Dermis blood vessel endothelial cell (primary cell): Measurements from ENCODE around the gene AGO4. TPM values are rescaled to one million over a fixed set of nuclear protein-coding genes. Genes with fewer than 3 reads are reported as not detected.
"Not testable (repeated sequence)": the region's sequence is repeated elsewhere in the genome, so short reads cannot be mapped to it uniquely, and the experiment has no call there.

Experiments
- DNase-seq: peaks from one replicate; pipeline ENCODE4 v3.0.0; 2010
- total RNA-seq: library from RNA; depleted of rRNA; stranded (reverse); fragments of >200 nt; gene quantifications from 2 replicates; pipeline ENCODE4 v1.2.3, GENCODE V29; 2014

The AGO4 gene
- total RNA-seq, 1 donor from 2014 or later = 29.3 TPM

DNA sequence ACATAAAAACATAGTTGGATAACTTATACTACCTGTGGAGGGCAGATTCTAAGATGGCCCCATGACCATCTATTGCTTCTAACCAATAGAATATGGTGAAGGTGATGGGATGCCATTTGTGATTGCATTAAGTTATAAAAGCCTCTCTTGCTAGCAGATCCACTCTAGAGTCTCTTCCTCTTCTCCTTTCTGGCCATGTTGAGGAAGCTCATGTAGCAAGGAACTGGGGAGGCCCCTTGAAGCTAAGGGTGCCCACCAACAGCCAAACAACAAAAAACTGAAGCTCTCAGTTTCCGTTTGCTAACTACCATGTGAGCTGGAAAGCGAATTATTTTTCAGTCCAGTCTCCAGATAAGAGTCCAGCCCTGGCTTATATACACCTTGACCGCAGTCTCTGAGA is 59.2 kb downstream of the AGO4 start:
- no peak for DNase-seq

DNA sequence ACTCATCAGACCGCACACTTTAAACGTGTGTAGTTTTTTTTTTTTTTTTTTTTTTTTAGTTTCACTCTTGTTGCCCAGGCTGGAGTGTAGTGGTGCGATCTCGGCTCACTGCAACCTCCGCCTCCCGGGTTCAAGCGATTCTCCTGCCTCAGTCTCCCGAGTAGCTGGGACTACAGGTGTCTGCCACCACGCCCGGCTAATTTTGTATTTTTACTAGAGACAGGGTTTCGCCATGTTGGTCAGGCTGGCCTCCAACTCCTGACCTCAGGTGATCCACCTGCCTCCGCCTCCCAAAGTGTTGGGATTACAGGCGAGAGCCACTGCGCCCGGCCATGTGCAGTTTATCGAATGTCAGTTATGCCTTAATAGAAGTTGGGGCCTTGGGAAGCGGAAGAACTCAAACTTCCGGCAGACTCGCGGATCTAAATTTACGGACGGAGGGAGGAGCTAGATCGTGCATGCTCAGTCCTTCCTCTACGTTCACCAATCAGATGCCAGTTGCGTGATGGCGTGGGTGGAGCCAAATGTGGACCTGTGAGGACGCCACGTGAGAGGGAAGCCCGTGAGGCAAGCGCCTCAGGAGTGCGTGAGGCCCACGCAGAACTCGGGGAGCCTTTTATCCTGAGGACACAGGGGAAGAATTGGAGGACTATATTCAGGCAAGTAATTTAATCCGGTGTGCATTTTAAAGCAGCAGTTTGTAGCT is 61.6 kb downstream of the AGO4 start:
- DNase-seq = not testable (repeated sequence)

- no peak for DNase-seq
Observed at GRCh38 chr1:35870651-35871309, 63.0 kb downstream of the AGO4 start.

GRCh38 chr1:35873243-35873750 is 65.5 kb downstream of the AGO4 start:
- DNase-seq = no peak

DNA sequence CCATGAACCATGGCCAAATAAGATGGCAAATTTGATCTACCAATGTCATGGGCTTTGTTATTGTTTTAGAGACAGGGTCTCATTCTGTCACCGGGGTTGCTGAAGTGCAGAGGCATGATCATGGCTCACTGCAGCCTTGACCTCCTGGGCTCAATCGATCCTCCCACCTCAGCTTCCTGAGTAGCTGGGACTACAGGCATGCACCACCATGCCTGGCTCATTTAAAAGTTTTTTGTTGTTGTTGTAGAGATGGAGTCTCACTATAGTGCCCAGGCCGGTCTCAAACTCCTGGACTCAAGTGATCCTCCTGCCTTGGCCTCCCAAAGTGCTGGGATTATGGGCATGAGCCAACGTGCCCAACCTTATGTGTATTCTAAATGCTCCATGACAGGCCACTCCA is 66.3 kb downstream of the AGO4 start:
- DNase-seq = not testable (repeated sequence)

DNA sequence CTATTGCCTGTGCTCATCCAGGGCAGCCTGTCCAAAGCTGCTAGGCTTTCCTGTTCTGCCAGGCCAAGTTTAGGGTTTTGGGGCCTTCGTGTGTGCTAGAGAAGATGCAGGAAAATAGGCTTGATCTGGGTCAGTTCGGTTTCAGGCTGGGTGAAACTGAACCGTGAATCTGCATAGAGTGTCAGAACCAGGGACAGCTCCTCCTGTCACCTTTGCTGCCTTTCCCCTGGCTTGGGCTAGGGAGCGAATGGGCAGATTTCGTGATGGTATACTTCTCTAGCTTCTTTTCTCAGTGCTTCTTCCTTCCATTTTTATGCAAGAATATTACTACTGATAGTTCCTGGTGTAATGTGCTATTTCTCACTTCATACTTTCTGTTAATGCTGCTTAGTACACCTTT is 69.2 kb downstream of the AGO4 start:
- peak; percentile 45 for DNase-seq

DNA sequence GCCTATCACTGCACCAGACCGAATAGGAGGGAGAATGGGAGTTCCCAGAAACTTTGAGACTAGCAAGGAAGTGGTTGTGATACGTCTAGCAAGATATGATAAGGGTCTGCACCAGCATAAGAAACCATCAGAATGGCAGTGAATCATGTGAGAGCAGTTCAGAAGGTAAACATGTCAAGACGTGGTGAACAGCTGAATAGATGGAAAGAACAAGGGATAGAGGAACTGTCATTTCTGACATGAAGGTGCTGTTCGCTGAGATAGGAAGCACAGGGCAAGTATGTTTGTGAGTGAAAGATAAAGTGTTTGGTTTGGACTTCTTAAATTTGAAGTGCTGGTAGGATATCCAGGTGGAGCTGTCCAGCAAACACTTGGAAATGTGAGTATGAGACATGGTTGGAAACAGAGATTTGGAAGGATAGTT is 74.0 kb downstream of the AGO4 start:
- DNase-seq = no peak

DNA sequence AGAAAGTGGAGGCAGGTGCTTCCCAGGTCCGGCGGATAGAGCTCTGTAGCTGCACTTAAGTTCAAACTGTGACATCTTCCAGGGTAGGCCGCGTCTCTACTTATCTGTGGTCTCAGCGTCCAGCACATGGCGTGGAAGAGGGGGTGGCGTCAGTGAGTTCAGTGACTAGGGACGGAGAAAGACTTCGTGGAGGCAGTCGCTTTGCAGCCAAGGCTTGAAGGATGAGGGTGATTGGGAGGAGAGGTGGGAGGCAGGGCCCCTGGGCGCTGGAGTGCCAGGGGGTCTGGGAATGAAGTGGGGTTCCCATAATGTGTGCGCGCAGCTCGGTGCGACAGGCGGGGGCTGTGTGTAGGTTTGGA is 74.7 kb downstream of the AGO4 start:
- no peak for DNase-seq

DNA sequence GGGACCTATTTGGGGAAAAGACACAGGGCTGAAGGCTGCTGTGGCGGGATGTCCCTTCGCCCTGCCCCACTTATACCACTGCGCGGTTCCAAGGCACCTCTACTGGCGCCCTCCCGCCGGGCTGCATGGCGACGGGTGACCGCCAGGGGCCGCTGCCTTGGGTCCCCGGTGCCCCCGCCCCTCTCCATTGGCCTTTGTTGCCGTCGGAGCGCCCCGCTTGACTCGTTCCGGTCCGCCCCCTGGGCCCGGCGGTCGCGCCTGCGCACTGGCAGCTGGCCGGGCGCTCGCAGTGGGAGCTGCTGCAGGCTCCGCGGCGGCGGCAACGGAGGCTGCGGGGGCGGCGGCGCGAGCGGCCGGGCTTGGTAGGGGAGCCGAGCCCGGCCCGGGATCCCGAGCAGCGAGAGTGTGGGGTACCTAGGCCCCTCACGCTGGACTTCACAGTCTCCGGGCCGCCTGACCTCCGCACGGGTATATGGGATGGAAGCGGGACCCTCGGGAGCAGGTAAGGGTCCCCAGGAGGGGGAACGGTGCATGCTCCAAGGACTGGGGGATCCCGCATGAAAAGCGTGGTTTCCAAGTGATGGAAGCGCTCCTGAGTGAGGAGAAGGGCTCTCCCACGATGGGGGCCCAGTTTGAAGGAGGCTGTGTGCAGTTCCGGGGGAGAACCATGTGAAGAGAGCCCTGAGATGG is 75.3 kb downstream of the AGO4 start, which contains the start of gene AGO1:
Gene AGO1 (plus strand): TSS at position 265 of the 690 bp plus-strand sequence. CDS start 213 bp downstream, at position 478.
- DNase-seq = peak; percentile 96

DNA sequence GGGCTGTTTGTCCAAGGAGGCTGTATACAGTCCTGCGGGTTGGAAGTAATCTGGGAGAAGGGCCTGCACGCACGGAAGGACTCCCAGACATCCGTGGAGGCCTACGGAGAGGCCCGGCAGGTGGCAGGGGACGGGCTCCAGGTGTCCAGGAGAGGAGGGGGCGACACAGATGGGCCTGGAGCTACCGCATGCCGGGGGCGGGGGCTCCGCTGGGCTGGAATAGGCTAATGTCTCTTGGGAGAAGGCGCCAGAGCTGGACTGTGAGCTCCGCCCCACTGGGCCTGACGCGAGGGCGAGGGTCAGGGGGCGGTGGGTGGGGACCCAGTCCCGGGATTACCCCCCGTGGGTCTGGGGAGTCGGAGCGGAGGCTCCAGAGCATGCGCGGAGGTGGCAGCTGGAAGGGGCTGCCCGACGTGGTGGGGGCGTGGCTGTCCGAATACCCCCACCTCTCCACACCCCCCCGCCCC is 75.9 kb downstream of the AGO4 start:
- peak; percentile 50 for DNase-seq

DNA sequence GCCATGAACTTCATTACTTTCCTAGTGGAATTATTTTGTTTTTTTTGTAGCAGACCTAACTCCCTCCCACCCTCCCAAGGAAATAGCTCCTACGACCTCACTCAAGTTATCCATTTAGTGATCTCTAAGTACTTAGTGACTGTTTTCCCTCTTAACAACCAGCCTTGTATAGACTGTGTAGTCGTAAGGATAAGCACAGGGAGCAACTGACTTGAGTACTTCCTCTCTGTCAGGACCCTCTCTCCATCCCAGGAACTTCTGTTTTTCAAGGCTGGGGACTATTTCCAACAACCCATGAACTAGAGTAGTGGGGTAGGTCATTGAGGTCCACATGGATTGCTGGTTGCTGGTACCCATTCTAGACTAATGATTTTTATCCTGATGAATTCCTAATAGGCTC is 77.1 kb downstream of the AGO4 start:
- no peak for DNase-seq

DNA sequence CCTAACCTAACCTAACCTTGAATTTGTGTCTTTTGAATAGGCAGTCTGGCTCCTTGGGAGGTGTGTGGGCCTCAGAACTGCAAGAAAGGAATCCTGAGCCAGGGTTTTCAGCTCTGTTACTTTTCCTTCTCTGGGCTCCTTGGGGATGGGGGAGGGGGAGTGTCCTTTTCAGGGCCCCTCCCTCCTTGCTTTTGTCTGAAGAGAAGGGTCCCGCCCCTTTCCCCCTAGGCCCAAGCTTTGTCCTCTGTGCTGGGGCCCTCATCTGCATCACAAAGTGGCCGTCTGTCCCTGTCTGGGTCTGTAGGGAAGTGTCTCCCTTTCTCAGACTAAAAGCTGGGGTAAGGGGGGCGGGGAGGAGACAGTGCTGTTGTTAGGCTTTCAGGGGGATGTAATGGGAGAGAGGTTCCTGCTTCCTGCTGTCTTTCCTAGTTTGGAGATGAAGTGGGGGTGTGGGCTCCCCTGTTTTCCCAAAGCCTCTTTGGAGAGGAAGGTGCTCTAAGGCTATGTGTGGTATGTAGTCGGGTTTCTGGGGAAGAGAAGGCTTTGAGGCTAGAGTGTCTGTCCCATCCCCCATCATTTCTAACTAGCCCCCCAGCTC is 78.2 kb downstream of the AGO4 start:
- no peak for DNase-seq

DNA sequence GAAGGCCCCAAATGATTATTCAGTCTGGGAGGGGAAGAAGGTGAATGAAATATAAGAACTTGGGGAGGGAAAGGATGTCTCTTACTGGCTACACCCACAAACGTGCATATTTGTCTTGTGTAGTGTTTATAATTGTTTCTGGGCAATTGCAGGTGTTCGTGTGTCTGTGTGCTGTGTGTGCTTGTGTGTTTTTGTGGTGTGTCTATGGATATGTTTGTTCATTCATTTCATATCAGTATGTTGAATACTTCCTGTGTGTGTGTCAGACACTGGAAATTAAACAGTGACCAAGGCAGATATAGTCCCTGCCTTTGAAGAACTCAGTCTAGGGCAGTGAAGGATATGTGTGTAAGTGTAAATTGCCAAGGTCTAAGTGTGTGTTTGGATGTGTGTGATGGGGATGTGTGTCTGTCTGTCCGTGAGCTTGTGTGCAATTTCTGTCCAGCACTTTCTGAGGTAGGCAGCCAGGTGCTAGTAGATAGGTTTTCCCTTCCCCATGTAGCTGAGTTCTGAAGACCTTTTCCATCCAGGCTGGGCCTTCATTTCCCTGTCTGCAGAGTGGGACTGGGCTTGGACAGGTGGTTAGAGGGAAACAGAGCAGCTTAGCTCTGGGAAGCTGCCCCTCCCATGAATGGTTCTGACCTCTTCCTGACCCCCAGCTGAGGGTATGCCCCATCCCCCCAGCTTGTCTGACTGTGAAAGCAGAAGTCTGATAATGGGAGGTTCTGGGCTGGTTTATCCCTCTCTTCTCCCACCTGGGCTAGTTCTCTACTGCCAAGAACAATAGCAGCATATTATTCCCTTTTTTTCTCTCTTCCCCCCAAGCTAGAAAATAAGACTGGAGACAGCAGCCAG is 79.0 kb downstream of the AGO4 start:
- peak; percentile 36 for DNase-seq

DNA sequence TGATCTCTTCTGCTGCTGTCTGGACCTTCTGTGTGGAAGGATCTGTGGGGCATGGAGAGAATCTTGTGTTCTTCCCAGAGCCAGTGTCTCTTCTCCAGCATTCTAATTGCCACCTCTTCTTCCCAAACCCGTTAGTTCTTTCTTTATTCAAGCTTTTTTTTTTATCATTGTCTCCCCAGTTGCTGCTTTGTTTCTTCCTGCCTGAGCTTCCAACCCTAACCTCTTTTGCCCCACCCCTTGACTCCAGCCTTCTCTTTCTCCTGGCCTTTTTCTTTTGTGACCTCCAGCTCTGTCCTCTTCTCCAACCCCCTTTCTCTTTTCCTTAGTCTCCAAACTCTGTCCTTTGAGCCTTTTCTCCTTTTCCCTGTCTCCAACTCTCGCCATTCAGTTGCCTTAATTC is 79.7 kb downstream of the AGO4 start:
- no peak for DNase-seq

DNA sequence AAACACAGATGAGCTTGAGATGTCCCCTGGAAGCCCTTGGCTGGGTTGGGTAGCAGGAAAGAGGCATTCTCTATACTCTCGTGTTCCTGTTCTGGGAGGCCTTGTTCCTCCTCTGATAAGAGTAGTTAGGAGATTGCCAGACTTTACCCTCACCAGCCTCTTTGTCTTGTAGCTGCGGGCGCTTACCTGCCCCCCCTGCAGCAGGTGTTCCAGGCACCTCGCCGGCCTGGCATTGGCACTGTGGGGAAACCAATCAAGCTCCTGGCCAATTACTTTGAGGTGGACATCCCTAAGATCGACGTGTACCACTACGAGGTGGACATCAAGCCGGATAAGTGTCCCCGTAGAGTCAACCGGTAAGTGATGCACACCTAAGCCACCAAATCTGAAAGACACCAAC is 80.4 kb downstream of the AGO4 start:
- no peak for DNase-seq

GRCh38 chr1:35888981-35889380 is 81.2 kb downstream of the AGO4 start:
- not testable (repeated sequence) for DNase-seq

- no peak for DNase-seq
Observed at GRCh38 chr1:35893051-35893879, 85.4 kb downstream of the AGO4 start.

GRCh38 chr1:35894183-35894582 is 86.4 kb downstream of the AGO4 start:
- no peak for DNase-seq

DNA sequence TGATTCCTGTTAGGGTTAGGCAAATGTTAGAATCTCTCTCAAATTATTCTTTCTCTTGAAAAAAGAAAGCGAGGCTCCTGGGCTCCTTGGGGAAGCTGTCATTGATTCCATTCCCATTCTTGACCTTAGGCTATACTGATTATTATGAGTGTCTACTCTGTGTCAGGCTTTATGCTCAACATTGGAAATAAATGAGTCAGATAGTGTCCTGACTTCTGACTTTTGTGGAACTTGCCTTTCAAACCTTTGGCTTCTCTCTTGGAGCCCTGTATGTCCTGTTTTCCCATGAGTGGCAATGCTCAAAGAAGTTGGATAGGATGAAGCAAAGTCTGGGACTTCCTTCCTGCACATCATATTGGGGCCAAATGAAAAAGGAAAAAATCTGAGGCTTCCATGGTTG is 86.8 kb downstream of the AGO4 start:
- no peak for DNase-seq

DNA sequence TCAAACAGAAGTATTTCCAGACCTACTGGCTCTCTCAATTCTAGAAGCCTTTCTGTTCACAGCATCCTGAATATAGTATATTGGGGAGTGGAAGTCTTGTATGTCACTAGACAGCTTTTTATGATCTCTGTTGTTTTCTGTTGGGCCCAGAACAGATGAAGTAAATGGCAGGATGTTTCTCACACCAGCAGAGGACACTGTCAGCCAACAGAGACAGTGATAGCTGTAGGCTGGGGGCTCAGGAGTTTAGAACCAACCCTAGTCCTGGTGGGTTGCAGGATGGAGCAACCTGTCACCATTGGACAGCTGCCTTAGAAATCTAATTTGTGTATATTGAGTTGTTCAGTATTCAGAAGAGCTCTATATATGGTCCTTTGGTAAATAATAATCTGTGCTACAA is 92.1 kb downstream of the AGO4 start:
- peak; percentile 21 for DNase-seq

- DNase-seq = no peak
Observed at GRCh38 chr1:35901235-35901634, 93.4 kb downstream of the AGO4 start.
